IPS-20b (cell line): ENCODE data around the gene NPY4R2.
"Not testable (repeated sequence)": the region's sequence is repeated elsewhere in the genome, so short reads cannot be mapped to it uniquely, and the experiment has no call there.

Source experiments
- H3K27ac ChIP-seq: one replicate; pipeline ENCODE4 v1.5.1; 2013; ENCODE audit warnings: low read length
- H3K27me3 ChIP-seq: 2 replicates; pipeline ENCODE4 v1.6.1; 2013; ENCODE audit warnings: mild to moderate bottlenecking, low read length, inconsistent platforms; ENCODE audit not compliant: insufficient read depth
- H3K36me3 ChIP-seq: 2 replicates; pipeline ENCODE4 v1.6.1; 2013; ENCODE audit warnings: low read depth, mild to moderate bottlenecking, inconsistent platforms, low read length, moderate library complexity; ENCODE audit not compliant: insufficient read depth
- H3K4me1 ChIP-seq: 2 replicates; pipeline ENCODE4 v1.6.1; 2013; ENCODE audit warnings: mild to moderate bottlenecking, control low read depth, inconsistent platforms, low read length, moderate library complexity; ENCODE audit not compliant: insufficient read depth
- H3K4me3 ChIP-seq: 2 replicates; pipeline ENCODE4 v1.5.1; 2013; ENCODE audit warnings: mild to moderate bottlenecking, low read length, inconsistent platforms
- H3K9ac ChIP-seq: 2 replicates; pipeline ENCODE4 v1.6.1; 2013; ENCODE audit warnings: low read depth, mild to moderate bottlenecking, inconsistent platforms, low read length, moderate library complexity
- H3K9me3 ChIP-seq: 2 replicates; pipeline ENCODE4 v1.6.1; 2013; ENCODE audit warnings: mild to moderate bottlenecking, low read depth, low read length, inconsistent platforms; ENCODE audit not compliant: insufficient read depth

NPY4R2 gene, protein sequence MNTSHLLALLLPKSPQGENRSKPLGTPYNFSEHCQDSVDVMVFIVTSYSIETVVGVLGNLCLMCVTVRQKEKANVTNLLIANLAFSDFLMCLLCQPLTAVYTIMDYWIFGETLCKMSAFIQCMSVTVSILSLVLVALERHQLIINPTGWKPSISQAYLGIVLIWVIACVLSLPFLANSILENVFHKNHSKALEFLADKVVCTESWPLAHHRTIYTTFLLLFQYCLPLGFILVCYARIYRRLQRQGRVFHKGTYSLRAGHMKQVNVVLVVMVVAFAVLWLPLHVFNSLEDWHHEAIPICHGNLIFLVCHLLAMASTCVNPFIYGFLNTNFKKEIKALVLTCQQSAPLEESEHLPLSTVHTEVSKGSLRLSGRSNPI

DNA sequence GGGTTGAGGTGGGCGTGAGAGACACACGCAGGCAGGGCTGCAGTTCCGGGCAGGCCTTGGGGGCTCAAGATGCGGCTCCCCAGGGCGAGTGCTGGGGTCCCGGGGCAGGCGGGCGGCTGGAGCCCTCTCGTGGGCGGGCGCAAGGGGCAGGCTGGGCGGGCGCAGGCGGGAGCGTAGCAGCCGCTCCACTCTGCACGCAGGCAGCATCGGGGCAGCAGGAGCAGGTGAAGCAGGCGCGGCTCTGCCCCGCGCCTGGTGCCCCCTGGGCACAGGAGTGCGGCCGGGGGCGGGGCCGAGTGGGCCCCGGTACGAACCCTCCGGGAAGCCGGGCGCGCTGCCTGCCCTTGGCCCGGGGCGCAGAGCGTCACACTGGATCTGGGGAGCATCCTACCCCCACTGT lies at the start of gene NPY4R2:
TSS of gene NPY4R2 (plus strand) at position 188 of the 400 bp plus-strand sequence. CDS start 3,326 bp downstream, outside the sequence.
- not testable (repeated sequence) for H3K27ac ChIP-seq, H3K9me3 ChIP-seq, H3K4me1 ChIP-seq, H3K9ac ChIP-seq, H3K27me3 ChIP-seq, H3K36me3 ChIP-seq, H3K4me3 ChIP-seq

DNA sequence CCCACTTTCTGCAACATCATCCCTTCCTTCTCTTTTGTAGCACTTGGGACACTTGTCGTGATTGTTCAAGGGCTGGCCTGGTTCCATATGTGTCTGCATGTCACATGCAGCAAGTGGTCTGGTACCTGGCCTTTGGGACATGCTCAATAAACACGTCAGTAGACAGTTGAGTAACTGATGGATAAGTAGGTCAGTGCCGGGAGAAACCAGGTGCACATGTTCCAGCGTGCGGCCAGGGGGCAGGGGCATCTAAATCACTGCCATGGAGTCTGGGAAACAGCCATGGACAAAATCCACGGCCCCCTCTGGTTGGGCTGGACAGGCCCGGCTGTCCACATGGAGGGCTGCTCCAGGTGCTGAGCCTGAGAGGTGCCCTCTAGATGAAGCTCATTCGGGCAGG lies 47.6 kb upstream of the NPY4R2 start:
- H3K4me1 ChIP-seq, H3K27me3 ChIP-seq, H3K36me3 ChIP-seq, H3K9ac ChIP-seq, H3K4me3 ChIP-seq, H3K27ac ChIP-seq, H3K9me3 ChIP-seq: not testable (repeated sequence)

DNA sequence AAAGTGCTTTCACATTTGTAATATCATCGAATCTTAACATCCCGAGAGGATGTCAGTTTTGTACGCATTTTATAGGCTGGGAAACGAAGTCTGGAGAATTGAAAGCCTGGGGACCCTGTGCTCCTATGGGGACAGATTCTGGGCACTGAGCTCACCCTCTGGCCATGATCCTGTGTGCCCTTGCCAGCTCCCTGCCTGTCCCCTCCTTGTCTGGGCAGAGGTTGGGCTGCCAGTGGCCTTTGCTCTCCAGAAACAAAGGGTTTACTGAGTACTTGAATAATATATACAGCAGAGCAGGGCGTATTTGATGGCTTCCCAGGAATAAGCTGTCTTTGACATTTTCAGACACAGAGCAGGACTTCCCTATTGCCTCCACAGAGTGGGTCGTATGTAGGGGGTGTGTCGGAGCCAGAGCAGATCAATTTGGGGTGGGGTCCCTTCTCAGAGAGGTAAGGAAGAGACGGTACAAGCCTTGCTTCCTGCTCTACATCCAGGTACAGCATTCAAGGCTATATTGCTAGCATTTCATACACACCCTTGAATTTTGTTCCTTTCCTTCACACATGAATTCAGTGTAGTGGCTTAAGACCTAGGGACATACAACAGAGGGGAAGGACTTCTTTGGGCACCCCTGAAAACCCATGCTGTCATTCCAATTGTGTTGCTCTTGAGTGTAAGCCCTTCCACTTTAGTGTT lies 46.8 kb upstream of the NPY4R2 start:
- H3K4me3 ChIP-seq, H3K36me3 ChIP-seq, H3K27me3 ChIP-seq, H3K9me3 ChIP-seq, H3K9ac ChIP-seq, H3K4me1 ChIP-seq, H3K27ac ChIP-seq: not testable (repeated sequence)

DNA sequence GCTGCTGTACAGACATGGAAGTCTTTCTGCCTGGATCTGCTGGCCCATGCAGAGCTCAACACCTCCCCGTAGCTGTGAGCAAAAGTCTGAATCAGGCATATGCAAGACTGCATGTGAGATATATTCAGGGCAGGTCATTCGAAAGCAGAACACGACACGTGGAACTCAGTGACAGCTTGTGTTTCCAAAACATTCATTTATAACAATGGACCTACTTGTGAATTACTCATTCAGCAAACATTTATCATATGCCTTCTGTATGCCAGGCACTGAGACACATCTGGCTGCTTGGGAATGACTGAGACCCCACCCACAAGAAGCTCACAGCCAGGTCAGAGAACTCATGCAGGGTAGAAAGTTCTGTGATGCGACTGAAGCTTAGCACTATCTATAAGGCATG lies 46.2 kb upstream of the NPY4R2 start:
- H3K9me3 ChIP-seq, H3K27me3 ChIP-seq, H3K4me3 ChIP-seq, H3K36me3 ChIP-seq, H3K9ac ChIP-seq, H3K4me1 ChIP-seq, H3K27ac ChIP-seq: not testable (repeated sequence)

DNA sequence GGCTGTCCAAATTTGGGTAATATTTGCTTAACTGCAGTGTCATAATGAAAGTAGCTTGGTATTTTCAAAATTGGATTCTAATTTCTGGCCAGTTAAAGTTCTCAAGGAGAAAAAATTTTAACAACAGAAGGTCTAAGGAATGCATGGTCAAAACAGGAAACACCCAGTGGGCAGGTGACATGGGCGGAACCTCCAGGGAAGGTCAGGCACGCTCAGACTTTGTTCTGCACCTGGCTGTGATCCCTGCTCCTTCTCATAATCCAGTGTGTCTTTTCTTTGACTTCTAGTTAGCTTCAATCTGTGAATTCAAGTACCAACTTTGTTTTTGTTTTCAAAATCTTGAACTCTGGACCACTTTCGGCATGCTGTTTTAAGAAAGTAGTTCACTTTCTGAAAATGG lies 34.2 kb upstream of the NPY4R2 start:
- not testable (repeated sequence) for H3K4me1 ChIP-seq, H3K36me3 ChIP-seq, H3K4me3 ChIP-seq, H3K9me3 ChIP-seq, H3K27me3 ChIP-seq, H3K27ac ChIP-seq, H3K9ac ChIP-seq

DNA sequence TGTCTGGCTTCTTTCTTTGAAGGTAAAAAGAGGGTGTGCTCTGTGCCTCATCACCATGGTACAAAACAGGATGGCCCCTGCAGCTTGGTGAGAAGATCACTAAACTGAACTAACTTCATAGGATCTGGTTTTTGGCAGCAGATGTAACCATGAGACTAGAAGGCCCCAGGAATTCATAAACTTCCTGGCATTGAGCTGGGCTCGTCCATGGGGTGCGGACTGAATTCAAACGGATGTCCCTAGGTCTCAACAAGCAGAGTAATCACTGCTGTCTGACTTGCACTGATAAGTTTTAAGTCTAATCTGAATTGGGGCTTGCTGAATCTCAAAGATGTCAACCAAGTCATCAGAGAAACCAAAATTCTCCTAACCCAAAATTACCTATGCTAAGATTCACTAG lies 33.5 kb upstream of the NPY4R2 start:
- not testable (repeated sequence) for H3K9ac ChIP-seq, H3K4me1 ChIP-seq, H3K27me3 ChIP-seq, H3K9me3 ChIP-seq, H3K27ac ChIP-seq, H3K4me3 ChIP-seq, H3K36me3 ChIP-seq

DNA sequence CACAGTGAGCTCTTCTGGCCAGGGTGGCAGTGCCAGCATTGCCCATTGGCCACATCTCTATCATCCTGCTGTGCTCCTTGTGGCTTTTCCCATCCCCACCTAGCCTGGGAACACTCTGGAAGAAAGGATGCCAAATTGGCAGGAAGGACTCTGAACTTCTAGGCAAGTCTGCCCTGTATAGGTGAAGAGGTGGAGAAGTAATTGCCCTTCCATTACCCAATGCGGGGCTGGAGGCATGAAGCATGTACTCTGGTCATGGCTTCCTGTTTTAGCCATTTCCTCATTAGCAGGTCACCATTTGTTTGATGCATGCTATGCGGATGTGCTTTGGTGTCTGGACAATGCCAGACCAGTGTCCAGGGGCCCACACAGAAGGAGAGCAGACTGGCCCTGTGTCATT lies 32.1 kb upstream of the NPY4R2 start:
- not testable (repeated sequence) for H3K27me3 ChIP-seq, H3K36me3 ChIP-seq, H3K4me1 ChIP-seq, H3K4me3 ChIP-seq, H3K9ac ChIP-seq, H3K27ac ChIP-seq, H3K9me3 ChIP-seq

DNA sequence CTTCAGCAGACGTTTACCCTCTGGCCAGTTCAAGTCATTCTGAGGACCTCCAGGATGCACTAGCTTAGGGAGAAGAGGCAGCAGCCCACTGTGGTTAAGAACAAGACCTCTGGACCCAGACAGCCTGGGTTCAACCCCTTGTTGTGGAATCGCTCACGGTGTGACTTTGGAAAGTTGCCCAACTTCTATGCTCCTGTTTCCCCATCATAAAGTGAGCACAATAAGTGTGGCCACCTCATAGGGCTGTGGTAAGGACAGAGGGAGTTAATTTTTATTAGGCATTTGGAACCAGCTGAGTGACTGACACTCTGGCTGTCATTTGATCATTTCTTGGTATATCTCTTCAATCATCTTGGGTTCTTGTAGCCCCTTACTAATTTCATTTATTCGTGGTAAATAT lies 31.6 kb upstream of the NPY4R2 start:
- H3K9ac ChIP-seq, H3K27ac ChIP-seq, H3K9me3 ChIP-seq, H3K27me3 ChIP-seq, H3K4me1 ChIP-seq, H3K4me3 ChIP-seq, H3K36me3 ChIP-seq: not testable (repeated sequence)

DNA sequence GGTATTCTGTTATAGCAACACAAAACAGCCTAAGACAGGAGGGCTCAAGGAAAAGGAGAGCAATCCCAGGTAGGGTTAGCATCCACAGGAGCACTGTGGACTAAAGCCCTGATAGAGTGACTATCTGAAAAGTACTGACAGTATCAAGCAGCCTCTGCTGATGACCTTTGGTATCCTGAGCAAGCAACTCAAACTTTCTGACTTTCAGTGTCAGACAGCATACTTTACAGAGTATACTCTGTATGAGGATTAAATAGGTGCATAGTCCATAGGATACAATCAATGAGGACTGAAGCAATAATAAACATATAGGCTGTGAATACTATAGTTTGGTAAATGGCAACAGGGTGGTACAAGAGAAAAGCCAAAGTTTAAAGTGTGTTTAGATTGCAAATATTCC lies 27.7 kb upstream of the NPY4R2 start:
- H3K36me3 ChIP-seq, H3K27ac ChIP-seq, H3K4me1 ChIP-seq, H3K4me3 ChIP-seq, H3K9ac ChIP-seq, H3K27me3 ChIP-seq, H3K9me3 ChIP-seq: not testable (repeated sequence)

DNA sequence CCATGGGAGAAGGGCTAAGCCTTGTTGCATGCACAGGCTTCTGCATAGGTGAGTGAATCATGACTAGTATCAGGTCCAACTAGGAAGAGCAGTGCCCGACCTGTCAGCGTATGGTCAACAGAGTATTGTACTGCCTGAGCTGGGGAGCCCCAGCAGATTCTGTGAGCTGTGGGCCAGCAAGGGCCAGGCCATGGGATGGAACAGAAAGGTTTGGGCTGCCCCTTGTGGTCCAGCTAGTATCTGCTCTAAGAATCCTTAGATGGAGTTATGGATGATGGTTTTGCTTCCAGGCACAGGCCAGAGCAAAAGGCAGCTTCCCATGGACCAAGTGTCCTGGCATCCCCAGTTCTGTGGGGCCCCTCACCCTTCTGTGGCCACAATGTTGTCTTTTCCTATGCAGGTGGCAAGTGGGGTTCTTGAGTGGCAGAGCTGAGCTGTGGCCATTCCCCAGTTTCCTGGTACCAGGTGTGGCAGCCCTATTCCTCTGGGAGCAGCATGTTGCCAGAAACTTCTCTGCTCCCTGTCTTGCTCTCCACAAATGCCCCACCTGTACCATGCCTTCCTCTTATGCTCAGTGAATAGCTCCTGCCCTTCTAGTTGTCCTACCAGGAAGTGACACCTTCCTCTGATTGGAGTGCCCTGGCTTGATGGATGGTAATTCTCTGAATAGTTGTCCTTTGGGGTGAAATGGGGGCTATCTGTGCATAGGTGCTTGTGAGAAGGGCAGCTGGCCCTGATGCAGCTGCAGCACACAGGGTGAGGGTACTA lies 25.8 kb upstream of the NPY4R2 start:
- not testable (repeated sequence) for H3K4me1 ChIP-seq, H3K9ac ChIP-seq, H3K9me3 ChIP-seq, H3K27ac ChIP-seq, H3K36me3 ChIP-seq, H3K4me3 ChIP-seq, H3K27me3 ChIP-seq

DNA sequence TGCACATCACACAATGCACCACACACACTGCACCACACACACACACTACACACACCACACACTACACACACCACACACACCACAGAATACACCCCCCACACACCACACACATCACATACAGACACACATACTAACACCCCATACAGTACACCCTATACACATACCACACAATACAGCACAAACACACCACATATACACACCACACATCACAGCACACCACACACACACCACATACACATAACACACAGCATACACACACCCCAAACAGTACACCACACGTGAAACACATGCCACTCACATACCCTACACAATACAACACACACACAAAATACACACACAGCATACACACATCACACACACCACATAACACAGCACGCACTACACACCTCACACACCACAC lies 23.9 kb upstream of the NPY4R2 start:
- H3K27ac ChIP-seq, H3K9ac ChIP-seq, H3K36me3 ChIP-seq, H3K27me3 ChIP-seq, H3K4me1 ChIP-seq, H3K4me3 ChIP-seq, H3K9me3 ChIP-seq: not testable (repeated sequence)

DNA sequence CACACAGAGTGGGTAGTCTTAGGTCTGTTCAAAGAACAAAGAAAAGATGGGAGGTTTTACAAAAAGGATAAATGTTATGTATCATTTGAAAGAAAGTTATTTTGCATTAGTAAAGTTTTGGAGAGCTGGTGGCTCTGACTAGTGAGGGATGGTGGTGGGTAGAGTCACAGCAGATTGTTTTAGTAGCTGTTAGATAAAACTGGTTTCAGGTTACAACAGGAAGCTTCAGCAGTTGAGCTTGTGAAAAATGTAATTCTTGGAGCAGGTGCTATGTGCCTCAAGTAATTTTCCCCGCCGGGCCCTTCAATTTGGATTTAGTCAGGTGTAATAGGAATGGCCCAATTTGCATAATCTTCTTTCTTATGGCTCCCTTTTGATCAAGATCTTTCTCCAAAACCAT lies 20.6 kb upstream of the NPY4R2 start:
- not testable (repeated sequence) for H3K27ac ChIP-seq, H3K4me1 ChIP-seq, H3K9me3 ChIP-seq, H3K9ac ChIP-seq, H3K27me3 ChIP-seq, H3K36me3 ChIP-seq, H3K4me3 ChIP-seq
